ENCODE measurements around the gene GPS1.

- no peak for TF ChIP-seq CTCF (IDR thresholded peaks at IDR 0.05)
- no peak for TF ChIP-seq POLR2A (IDR thresholded peaks at IDR 0.05)
Measured at GRCh38 chr17:82011617-82012187, 40.0 kb upstream of the GPS1 start.
